Rectal smooth muscle tissue (tissue), 1 donor: ENCODE results near the gene ASPG.

Experiments used
- H3K27ac ChIP-seq: one replicate; pipeline ENCODE4 v1.7.0; 2013; ENCODE audit warnings: low read depth, low read length, inconsistent platforms
- H3K27me3 ChIP-seq: one replicate; pipeline ENCODE4 v1.7.0; 2013; ENCODE audit warnings: low read length; ENCODE audit not compliant: control insufficient read depth, insufficient read depth
- H3K36me3 ChIP-seq: one replicate; pipeline ENCODE4 v1.7.0; 2013; ENCODE audit warnings: low read length; ENCODE audit not compliant: control insufficient read depth, insufficient read depth
- H3K4me1 ChIP-seq: one replicate; pipeline ENCODE4 v1.7.0; 2013; ENCODE audit warnings: low read length; ENCODE audit not compliant: control insufficient read depth, insufficient read depth
- H3K4me3 ChIP-seq: one replicate; pipeline ENCODE4 v1.7.0; 2013; ENCODE audit warnings: low read length
- H3K9ac ChIP-seq: one replicate; pipeline ENCODE4 v1.7.0; 2013; ENCODE audit warnings: low read length

Gene ASPG

GRCh38 chr14:104135121-104135903 lies 49.8 kb downstream of the ASPG start:
- H3K4me3 ChIP-seq: no peak overlapping the region
- peaks cover 4% of the 10 kb centered on the region for H3K4me1 ChIP-seq
- H3K27ac ChIP-seq: no peak overlapping the region
- peaks cover 24% of the 10 kb centered on the region for H3K27me3 ChIP-seq
- no peak overlapping the region for H3K9ac ChIP-seq
- H3K36me3 ChIP-seq: no peaks in the 10 kb centered on the region

DNA sequence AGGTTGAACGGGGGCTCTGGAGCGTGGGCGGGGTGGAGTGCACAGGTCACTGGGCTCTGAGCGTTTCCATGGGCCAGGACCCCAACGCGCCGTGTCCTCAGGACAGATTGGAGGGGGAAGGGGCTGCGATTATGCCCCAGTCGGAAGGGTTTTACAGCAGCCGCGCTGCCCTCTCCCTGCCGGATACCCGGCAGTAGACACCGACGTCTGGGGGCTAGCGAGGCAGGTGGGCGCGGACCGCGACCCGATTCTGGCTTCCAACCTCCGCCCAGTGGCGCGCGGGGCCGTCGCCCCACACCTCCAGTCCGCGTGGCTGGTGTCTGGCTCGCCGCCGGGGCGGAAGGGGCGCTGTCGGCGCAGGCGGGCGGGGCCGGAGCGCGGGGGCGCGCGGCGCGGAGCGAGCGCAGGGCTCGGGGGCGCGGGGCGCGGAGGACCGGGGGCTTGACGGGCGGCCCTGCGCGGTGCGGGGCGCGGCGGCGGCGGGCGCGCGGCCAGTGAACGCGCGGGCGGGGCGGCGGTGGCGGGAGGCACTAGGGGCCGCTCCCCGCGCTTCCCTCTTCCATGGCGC lies 50.5 kb downstream of the ASPG start:
- no peak overlapping the region for H3K9ac ChIP-seq
- no peaks in the 10 kb centered on the region for H3K36me3 ChIP-seq
- H3K4me3 ChIP-seq: no peak overlapping the region
- H3K4me1 ChIP-seq: peaks cover 4% of the 10 kb centered on the region
- H3K27ac ChIP-seq: no peak overlapping the region
- peaks cover 21% of the 10 kb centered on the region for H3K27me3 ChIP-seq

DNA sequence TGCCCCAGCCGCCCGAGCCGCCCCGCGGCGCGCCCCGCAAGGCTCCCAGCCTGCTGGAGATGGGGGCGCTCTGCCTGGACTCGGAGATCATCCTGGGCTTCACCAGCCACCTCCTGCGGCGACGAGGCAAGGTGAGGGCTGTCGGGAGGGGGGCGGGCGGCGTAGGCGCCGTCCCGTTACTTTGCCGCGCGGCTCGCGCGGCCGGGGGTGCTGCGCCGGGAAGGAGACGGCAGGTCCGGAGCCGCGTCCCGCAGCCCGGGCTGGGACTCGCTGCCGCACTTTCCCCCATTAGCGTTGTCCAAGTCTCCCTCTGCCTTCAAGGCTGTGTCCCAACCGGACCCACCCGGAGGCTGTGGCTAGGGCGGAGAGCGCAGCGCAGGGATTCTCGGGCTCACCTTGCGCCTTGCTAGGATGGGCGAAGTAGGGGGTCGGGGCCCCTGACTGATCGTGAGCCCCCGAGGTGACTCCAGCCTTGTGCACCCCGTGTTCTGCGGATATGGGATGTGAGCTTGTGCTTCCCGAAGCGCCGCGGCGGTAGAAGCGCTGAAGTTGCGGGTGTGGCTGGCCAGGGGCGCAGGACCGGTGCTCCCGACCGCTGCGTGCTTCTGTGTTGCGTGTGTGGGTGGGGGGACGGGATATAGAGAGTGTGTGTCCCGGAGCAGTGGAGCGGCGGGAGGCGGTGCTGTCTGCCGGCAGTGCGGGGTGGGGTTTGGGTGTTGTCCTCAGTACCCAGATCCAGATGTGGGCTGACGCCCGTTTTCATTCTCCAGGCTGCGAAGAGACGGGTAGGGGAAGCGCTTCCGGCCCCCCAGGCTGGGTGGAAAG lies 51.2 kb downstream of the ASPG start:
- Histone ChIP-seq H3K27ac (no peak overlapping the region), H3K4me3 (no peak overlapping the region), H3K4me1 (peaks cover 4% of the 10 kb centered on the region), H3K9ac (no peak overlapping the region), H3K27me3 (peaks cover 21% of the 10 kb centered on the region), H3K36me3 (no peaks in the 10 kb centered on the region)

DNA sequence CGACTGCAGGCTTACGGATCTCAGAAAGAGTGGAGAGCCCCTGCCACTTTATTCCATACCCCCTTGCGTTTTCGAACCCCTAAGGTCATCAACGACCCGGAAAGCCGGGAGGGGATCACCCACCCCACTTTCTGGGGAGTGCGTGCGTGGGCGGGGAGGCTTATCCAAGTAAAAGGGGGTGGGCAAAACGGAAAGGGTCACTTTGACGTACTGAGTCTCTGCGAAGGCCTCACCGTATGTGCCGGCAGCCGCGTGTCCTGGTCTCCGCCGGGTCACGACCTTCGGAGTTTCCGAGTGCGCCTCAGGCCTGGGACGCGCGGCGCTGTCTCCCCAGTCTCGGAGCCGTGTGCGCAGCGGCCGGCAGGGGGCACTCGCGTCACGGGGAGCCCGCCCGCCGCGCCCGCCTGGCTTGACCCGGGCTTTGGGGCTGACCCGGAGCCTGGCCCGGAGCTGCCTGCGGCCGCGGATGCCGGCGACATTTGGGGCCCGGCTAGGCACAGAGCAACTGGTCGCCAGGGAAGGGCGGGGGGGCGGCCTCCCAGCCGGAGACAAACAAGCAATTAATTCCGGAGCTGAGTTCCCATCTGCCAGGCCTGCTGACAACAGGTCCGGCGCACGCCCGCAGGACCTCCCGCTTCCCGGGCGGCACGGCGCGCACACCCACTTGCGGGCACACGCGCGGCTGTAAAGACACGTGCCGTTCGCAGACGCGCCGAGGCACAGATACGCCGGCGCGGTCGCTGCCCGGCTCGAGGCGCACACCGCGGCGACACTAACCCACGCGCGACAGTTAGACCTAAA lies 52.0 kb downstream of the ASPG start:
- Histone ChIP-seq H3K27ac (no peak overlapping the region), H3K4me1 (peaks cover 4% of the 10 kb centered on the region), H3K9ac (no peak overlapping the region), H3K27me3 (peaks cover 21% of the 10 kb centered on the region), H3K4me3 (peak overlapping the region; percentile 59), H3K36me3 (no peaks in the 10 kb centered on the region)

DNA sequence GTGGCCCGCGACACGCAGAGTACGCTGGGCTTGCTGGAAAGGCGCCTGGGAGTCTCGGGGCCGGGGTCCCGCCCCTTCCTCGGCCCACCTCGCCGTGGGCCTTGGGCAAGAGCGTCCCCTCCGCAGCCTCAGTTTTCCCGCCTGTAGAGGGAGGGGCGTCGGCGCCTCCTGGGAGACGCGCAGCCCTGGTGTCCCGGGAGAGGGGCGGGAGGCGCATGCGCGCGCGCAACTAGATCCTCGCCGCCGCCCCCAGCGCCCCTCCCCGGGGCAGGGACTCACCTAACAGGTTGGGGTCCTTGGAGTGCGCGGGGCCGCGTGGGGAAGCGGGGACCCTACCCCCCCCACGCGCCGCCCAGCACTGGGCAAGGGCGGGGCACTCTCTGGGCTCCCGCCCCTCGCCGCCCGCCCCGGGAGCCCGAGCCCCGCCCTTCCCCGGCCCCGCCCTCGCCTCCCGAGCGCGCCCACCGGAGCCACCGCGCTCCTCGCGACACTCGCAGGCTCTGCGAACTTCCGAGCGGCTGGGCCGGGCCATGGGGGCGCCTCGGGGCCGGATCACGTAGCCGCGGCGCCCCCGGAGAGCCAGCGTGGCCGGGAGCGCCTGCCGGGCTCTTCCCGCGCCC lies 52.7 kb downstream of the ASPG start, which contains the start of gene KIF26A:
TSS of gene KIF26A (plus strand) at position 490 of the 620 bp plus-strand sequence. CDS start 136 bp downstream, outside the sequence.
- Histone ChIP-seq H3K27me3 (peaks cover 21% of the 10 kb centered on the region), H3K4me3 (peak within 1 kb of the TSS; percentile 59), H3K4me1 (peaks cover 4% of the 10 kb centered on the region), H3K36me3 (no peaks in the 10 kb centered on the region), H3K27ac (no peak within 1 kb of the TSS), H3K9ac (no peak within 1 kb of the TSS)

DNA sequence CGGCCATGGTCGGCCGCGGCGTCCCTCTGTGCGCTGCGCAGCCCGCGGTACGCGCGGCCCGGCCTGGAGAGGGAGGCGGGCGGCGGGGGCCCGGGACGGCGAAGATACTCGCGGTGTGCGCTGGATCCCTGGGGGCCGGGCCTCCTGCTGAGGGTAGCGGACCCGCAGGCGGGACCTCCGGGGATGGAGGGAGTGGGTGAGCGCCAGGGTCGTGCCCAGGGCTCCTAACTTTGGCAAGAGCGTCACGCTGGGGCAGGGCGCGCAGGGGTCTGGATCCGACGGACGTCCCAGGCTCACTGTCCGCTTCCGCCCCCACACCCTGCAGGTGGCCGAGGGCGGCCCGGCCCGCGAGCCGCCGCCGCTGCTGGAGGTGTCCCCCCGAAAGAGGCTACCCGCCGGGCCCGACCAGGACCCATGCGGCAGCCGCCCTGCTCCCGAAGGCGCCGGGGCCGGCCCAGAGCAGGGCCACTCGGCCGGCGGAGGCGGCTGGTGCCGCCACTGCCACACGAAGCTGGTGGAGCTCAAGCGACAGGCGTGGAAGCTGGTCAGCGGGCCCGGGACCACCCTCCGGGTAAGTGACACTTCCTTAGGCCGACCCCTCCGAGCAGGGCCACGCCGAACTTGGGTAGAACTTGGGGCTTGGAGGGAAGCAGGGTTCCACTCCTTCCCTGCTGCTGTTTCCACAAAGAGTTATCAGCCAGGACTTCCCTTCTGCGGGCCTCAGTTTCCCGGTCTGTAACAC lies 53.4 kb downstream of the ASPG start:
- Histone ChIP-seq H3K4me3 (peak overlapping the region; percentile 55), H3K9ac (no peak overlapping the region), H3K27me3 (peaks cover 21% of the 10 kb centered on the region), H3K4me1 (peaks cover 4% of the 10 kb centered on the region), H3K36me3 (no peaks in the 10 kb centered on the region), H3K27ac (no peak overlapping the region)

DNA sequence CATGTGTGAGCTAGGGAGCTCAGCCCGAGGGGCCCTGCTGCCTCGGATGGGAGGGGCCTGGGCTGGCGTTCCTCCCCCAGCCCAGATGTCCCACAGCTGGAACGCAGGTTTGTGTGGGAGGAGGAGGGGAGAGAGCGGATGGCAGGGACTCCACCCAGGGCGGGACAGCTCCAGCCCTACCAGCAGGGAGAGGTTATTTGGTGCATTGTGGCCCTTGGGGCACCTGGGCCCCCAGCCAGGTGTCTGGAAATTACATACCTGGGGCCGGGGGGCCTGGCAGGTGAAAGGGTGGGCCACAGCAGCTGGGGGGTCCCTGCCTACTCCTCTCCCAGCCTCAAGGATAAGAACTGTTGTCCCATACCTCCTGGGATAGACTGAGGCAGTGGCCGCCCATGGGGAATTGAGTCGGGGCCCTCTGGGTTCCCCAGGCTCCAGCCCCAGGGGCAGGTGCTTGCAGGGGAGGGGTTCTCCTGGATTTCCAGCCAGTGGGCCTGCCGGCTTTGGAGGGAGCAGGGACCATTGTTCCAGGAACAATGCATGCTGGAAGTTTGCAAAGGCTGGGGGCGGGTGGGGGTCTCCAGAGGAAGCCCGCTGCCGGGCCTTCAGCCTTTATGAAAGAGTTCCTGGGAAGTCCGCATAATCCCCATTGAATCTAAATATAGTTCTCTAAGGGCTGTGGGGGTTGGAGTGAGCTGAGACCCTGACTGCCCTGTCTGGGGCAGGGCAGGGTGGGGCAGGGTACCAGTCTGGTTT lies 54.1 kb downstream of the ASPG start:
- Histone ChIP-seq H3K4me1 (peaks cover 4% of the 10 kb centered on the region), H3K27me3 (peaks cover 19% of the 10 kb centered on the region), H3K9ac (no peak overlapping the region), H3K27ac (no peak overlapping the region), H3K36me3 (no peaks in the 10 kb centered on the region), H3K4me3 (peak overlapping the region; percentile 55)

GRCh38 chr14:104140213-104140462 lies 54.6 kb downstream of the ASPG start:
- no peak overlapping the region for H3K4me3 ChIP-seq
- no peak overlapping the region for H3K27ac ChIP-seq
- peaks cover 14% of the 10 kb centered on the region for H3K27me3 ChIP-seq
- H3K36me3 ChIP-seq: no peaks in the 10 kb centered on the region
- peaks cover 4% of the 10 kb centered on the region for H3K4me1 ChIP-seq
- H3K9ac ChIP-seq: no peak overlapping the region

- H3K27ac ChIP-seq: no peak overlapping the region
- no peak overlapping the region for H3K9ac ChIP-seq
- H3K4me3 ChIP-seq: no peak overlapping the region
- no peaks in the 10 kb centered on the region for H3K36me3 ChIP-seq
- peaks cover 4% of the 10 kb centered on the region for H3K4me1 ChIP-seq
- peaks cover 13% of the 10 kb centered on the region for H3K27me3 ChIP-seq
Observed at GRCh38 chr14:104140463-104141331, 55.2 kb downstream of the ASPG start.

DNA sequence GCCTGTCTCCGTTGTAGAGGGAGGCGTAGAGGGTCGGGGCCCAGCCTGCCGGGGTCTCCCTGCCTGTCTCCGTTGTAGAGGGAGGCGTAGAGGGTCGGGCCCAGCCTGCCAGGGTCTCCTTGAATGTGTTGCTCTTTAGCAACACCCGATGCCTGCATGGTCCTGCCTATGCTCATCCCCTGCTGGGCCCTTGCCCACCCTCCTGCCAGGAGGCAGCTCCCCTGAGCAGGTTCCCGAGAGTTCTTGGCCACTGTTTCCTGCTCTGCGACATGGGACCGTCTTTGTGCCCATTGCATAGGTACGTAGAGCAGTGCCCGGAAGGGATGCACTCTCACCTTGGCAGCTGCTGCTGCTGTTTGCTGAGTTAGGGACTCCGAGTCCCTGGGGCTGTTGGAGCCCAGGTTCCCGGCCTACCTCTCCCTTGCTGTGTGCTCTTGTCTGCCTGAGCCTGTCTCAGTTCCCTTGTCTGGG lies 56.2 kb downstream of the ASPG start:
- H3K36me3 ChIP-seq: no peaks in the 10 kb centered on the region
- H3K27me3 ChIP-seq: peaks cover 10% of the 10 kb centered on the region
- H3K4me1 ChIP-seq: peaks cover 2% of the 10 kb centered on the region
- no peak overlapping the region for H3K27ac ChIP-seq
- H3K9ac ChIP-seq: no peak overlapping the region
- H3K4me3 ChIP-seq: no peak overlapping the region
